Lower lobe of right lung (tissue), 2 donors: Measurements from ENCODE around the gene GCNT1. TPM values are rescaled to one million over a fixed set of nuclear protein-coding genes. Genes with fewer than 3 reads are reported as not detected.

ENCODE experiments used
- ATAC-seq, 2 donors: fragments of 200-7000 bp; cut with Tn5 transposase; one replicate each; pipeline ENCODE4 v1.9.1; 2020 to 2022; ENCODE audit warnings: mild to moderate bottlenecking in 2 of 2, moderate library complexity in 2 of 2
- DNase-seq: peaks from one replicate; pipeline ENCODE4 v3.0.0-alpha.2; 2020
- H3K27ac ChIP-seq: fragments of 200-600 bp; one replicate; pipeline ENCODE4 v1.8.0; 2022
- H3K27me3 ChIP-seq: fragments of 200-600 bp; one replicate; pipeline ENCODE4 v1.8.0; 2022; ENCODE audit warnings: low read depth
- H3K36me3 ChIP-seq: fragments of 200-600 bp; one replicate; pipeline ENCODE4 v1.8.0; 2022; ENCODE audit warnings: mild to moderate bottlenecking
- H3K4me1 ChIP-seq: fragments of 200-600 bp; one replicate; pipeline ENCODE4 v1.8.0; 2022
- H3K4me3 ChIP-seq: fragments of 200-600 bp; one replicate; pipeline ENCODE4 v1.8.0; 2022; ENCODE audit warnings: mild to moderate bottlenecking
- H3K9me3 ChIP-seq: fragments of 200-600 bp; one replicate; pipeline ENCODE4 v1.8.0; 2022
- CTCF ChIP-seq: fragments of 200-600 bp; IDR thresholded peaks from one replicate; pipeline ENCODE4 v1.8.0; 2022; ENCODE audit warnings: antibody characterized with exemption, mild to moderate bottlenecking
- intact Hi-C: fragments of 100-400 bp; cut with DNase I; formaldehyde crosslinking; loops from one replicate; pipeline ENCODE4 v1.11.0; 2022
- total RNA-seq: library from RNA; stranded (reverse); fragmentation: NEBNext Ultra II Directional; extraction: Animal tissue kit (Norgen Biotek cat#: 25700); gene quantifications from one replicate; pipeline ENCODE4 v1.2.1, GENCODE V29; 2021
- donor health status: DM: no; HTN: yes; CAD: no; lungs with severe emphysema.

GCNT1 gene
- total RNA-seq, 1 donor from 2014 or later = 14.4 TPM

- ATAC-seq (no peak), DNase-seq (no peak)
- peaks cover 5% of the 10 kb centered on the region for H3K4me1 ChIP-seq
- no peaks in the 10 kb centered on the region for H3K36me3 ChIP-seq
- no peak overlapping the region for H3K27ac ChIP-seq
- H3K27me3 ChIP-seq = no peaks in the 10 kb centered on the region
- intact Hi-C loops = loop anchor here (10.0 kb wide), 1 partner anchor 256 kb away; no protein-coding TSS in a partner anchor
- TF ChIP-seq CTCF = no peak
- H3K9me3 ChIP-seq = no peaks in the 10 kb centered on the region
- H3K4me3 ChIP-seq = no peak overlapping the region
Observed at GRCh38 chr9:76448501-76448900, 10.5 kb upstream of the GCNT1 start.

GRCh38 chr9:76451234-76451633, 7.7 kb upstream of the GCNT1 start:
- H3K4me3 ChIP-seq = no peak overlapping the region
- no peaks in the 10 kb centered on the region for H3K27me3 ChIP-seq
- intact Hi-C loops = no loop called here
- ATAC-seq = no peak
- no peak overlapping the region for H3K27ac ChIP-seq
- H3K4me1 ChIP-seq = peaks cover 8% of the 10 kb centered on the region
- H3K36me3 ChIP-seq = no peaks in the 10 kb centered on the region
- no peak for DNase-seq
- no peak for TF ChIP-seq CTCF
- H3K9me3 ChIP-seq = no peaks in the 10 kb centered on the region

DNA sequence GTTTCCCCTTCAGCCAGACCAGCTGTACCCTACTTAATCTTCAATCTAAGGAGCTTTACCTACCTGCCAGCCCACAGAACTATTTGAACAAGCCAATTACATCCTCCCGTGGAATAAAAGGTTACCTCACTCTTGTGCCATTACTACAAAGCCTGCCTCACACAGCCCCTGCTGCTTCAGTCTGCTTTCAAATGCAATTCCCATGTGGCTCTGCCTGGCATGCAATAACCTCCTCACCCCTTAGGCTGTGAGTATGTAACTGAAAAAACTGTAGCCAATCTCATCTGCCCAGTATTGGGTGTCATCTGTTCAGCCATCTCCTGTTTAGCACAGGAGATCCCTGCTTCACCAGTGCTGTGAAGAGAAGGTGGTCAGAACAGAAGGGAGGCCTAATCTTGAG, 6.1 kb upstream of the GCNT1 start:
- DNase-seq (no peak), ATAC-seq (no peak)
- Histone ChIP-seq H3K4me1 (peaks cover 10% of the 10 kb centered on the region), H3K27ac (no peak overlapping the region), H3K9me3 (no peaks in the 10 kb centered on the region), H3K4me3 (no peak overlapping the region), H3K36me3 (no peaks in the 10 kb centered on the region), H3K27me3 (no peaks in the 10 kb centered on the region)
- no peak for TF ChIP-seq CTCF
- intact Hi-C loops = no loop called here

GRCh38 chr9:76453785-76454184, 5.2 kb upstream of the GCNT1 start:
- ATAC-seq (no peak), DNase-seq (no peak)
- TF ChIP-seq CTCF = no peak
- H3K4me3 ChIP-seq = no peak overlapping the region
- peaks cover 8% of the 10 kb centered on the region for H3K4me1 ChIP-seq
- intact Hi-C loops = no loop called here
- no peaks in the 10 kb centered on the region for H3K9me3 ChIP-seq
- no peak overlapping the region for H3K27ac ChIP-seq
- no peaks in the 10 kb centered on the region for H3K27me3 ChIP-seq
- no peaks in the 10 kb centered on the region for H3K36me3 ChIP-seq

GRCh38 chr9:76454311-76454710, 4.7 kb upstream of the GCNT1 start:
- ATAC-seq (no peak), DNase-seq (no peak)
- Histone ChIP-seq H3K27ac (no peak overlapping the region), H3K27me3 (no peaks in the 10 kb centered on the region), H3K4me3 (no peak overlapping the region), H3K36me3 (no peaks in the 10 kb centered on the region), H3K4me1 (peaks cover 8% of the 10 kb centered on the region), H3K9me3 (no peaks in the 10 kb centered on the region)
- no peak for TF ChIP-seq CTCF
- intact Hi-C loops = no loop called here
